SKM-1 treated with dmso at 0.1 percent for 144 hours (cell line): ENCODE data around the gene GAS2.

Source experiments
- DNase-seq: peaks from one replicate; lab custom pipeline; 2025; ENCODE audit not compliant: unreplicated experiment; lab: John Stamatoyannopoulos, UW

GAS2 gene

GRCh38 chr11:22786475-22786874 lies 120.1 kb downstream of the GAS2 start:
- no peak for DNase-seq

GRCh38 chr11:22787055-22787454 lies 120.6 kb downstream of the GAS2 start:
- DNase-seq, result no peak

- DNase-seq, result peak; percentile 53
Observed at GRCh38 chr11:22787551-22788162, 121.2 kb downstream of the GAS2 start.

- DNase-seq, result no peak
Observed at GRCh38 chr11:22792497-22792896, 126.1 kb downstream of the GAS2 start.

- no peak for DNase-seq
Observed at GRCh38 chr11:22795914-22796313, 129.5 kb downstream of the GAS2 start.

- no peak for DNase-seq
Observed at GRCh38 chr11:22797047-22797446, 130.6 kb downstream of the GAS2 start.

- no peak for DNase-seq
Observed at GRCh38 chr11:22798901-22799300, 132.5 kb downstream of the GAS2 start.

- DNase-seq, result no peak
Observed at GRCh38 chr11:22800482-22800881, 134.1 kb downstream of the GAS2 start.

GRCh38 chr11:22802861-22803260 lies 136.4 kb downstream of the GAS2 start:
- no peak for DNase-seq

- no peak for DNase-seq
Observed at GRCh38 chr11:22807391-22807790, 141.0 kb downstream of the GAS2 start.

GRCh38 chr11:22807855-22808570 lies 141.6 kb downstream of the GAS2 start:
- DNase-seq, result no peak

- DNase-seq, result no peak
Observed at GRCh38 chr11:22808571-22809197, 142.3 kb downstream of the GAS2 start.

- no peak for DNase-seq
Observed at GRCh38 chr11:22809893-22810292, 143.5 kb downstream of the GAS2 start.

GRCh38 chr11:22822203-22822602 lies 155.8 kb downstream of the GAS2 start:
- no peak for DNase-seq

GRCh38 chr11:22828373-22828772 lies 162.0 kb downstream of the GAS2 start:
- DNase-seq, result no peak

GRCh38 chr11:22829231-22830081 lies 163.0 kb downstream of the GAS2 start, which contains the start of gene SVIP:
Gene SVIP (minus strand): TSS chr11:22829801. CDS start chr11:22829748, 53 bp downstream.
- DNase-seq, result peak; percentile 86

- no peak for DNase-seq
Observed at GRCh38 chr11:22830082-22830414, 163.6 kb downstream of the GAS2 start.

- no peak for DNase-seq
Observed at GRCh38 chr11:22832315-22833015, 166.1 kb downstream of the GAS2 start.

- DNase-seq, result no peak
Observed at GRCh38 chr11:22846726-22847125, 180.3 kb downstream of the GAS2 start.

- DNase-seq, result no peak
Observed at GRCh38 chr11:22851477-22851876, 185.1 kb downstream of the GAS2 start.

GRCh38 chr11:22859756-22860155 lies 193.3 kb downstream of the GAS2 start:
- no peak for DNase-seq
